ENCODE results near the gene TLE6.
"Not testable (repeated sequence)": the region's sequence is repeated elsewhere in the genome, so short reads cannot be mapped to it uniquely, and the experiment has no call there.

TLE6 gene

DNA sequence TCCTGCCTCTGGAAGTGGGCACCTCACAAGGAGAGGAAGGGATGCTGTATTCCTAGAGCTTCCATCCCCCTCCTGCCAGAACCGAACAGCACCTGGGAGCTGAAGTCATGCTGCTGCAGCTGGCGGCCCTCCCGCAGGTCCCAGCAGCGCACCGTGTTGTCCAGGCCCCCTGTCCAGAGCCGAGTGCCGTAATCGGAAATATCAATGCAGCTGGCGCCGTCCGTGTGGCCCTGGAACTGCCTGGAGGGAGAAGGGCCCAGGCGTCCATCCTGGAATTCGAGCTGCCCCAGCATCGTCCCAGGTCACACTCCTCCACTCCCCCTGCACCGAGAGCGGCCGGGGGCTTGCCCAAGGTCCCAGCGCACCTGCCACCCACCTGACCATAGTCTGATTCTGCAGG lies 28.0 kb downstream of the TLE6 start:
- DNase-seq: no peak

DNA sequence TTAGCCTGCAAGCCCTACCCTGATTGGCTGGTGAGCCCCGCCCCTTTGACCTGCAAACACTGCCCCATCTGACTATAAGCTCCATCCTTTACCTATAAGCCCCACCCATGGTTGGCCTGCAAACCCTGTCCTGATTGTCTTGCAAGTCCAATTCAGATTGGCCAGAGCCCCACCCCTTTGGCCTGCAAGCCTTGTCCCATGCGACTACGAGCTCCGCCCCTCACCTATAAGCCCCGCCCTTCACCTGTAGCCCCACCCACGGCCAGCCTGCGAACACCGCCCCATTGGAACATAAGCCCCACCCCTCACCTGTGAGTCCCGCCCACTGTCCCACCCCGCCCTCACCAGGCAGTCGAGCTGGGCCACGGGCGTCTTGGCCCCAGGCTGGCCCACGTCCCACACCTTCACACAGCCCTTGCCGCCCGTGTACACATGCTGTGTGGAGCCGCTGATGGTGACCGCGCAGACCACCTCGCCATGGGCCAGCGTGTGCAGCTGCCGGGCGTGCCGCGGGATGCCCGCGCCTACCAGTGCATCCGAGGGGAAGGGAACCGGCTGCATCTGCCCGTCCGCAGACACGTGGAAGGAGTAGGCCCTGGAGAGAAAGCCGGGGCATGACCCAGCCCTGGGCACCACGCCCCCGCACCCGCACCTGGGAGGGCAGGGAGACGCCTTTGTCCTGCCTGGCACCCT lies 28.9 kb downstream of the TLE6 start:
- no peak for DNase-seq

DNA sequence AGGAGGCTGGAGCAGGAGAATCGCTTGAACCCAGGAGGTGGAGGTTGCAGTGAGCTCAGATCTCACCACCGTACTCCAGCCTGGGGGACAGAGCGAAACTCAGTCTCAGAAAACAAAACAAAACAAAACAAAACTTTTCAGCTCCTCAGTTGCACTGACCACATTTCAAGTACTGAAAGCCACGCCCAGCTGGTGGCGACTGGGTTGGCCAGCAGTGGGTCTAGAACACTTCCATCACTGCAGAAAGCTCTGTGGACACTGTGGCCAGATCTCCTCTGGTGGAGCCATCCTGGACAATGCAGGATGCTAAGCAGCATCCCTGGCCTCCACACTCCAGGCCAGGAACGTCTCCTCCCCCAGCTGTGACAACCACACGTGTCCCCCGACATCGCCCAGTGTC lies 30.6 kb downstream of the TLE6 start:
- no peak for DNase-seq

DNA sequence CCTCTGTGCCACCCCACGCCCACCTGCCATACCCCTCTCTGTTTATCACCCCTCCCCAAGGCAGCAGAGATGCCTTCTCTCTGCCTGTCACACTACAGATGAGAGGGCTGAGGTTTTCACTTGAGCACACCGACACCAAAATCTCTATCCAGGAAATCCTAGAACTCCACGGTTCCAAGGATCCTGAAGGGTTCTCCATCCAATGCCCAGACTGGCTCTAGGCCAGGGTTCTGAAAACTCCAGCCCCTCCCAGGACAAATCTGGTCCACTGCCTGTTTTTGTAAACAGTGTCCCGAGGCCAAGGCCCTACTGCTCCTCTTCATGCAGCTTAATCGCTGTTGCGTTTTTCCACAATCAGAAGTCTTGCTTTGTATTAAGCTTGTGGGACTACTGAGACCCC lies 31.6 kb downstream of the TLE6 start:
- no peak for DNase-seq

DNA sequence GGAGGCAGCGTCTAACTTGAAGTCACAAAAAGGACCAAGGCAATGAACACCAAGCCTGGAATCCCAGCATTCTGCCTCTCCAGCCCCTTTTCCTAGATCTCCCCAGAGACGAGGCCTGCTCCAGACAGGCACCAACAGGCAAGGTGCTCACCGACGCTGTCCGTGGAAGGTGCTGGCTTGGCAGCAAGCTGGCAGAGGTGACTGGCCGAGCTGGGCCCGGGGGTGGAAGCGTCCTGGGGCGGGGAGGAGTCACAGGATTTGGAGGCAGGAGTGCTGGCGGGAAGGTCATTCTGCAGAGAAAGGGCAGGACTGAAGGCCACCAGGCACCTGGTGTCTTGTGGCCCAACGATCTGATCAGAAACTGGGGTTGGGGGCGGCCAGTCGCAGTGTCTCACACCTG lies 33.5 kb downstream of the TLE6 start:
- no peak for DNase-seq

DNA sequence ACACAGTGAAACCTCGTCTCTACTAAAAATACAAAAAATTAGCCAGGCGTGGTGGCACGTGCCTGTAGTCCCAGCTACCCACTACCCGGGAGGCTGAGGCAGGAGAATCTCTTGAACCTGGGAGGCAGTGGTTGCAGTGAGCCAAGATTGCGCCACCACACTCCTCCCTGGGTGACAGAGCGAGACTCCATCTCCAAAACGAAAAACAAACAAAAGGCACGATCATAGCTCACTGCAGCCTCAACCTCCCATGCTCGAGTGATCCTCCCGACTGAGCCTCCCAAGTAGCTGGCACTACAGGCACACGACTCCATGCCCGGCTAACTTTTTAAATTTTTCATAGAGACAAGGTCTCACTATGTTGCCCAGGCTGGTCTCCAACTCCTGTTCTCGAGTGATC lies 34.7 kb downstream of the TLE6 start:
- not testable (repeated sequence) for DNase-seq

DNA sequence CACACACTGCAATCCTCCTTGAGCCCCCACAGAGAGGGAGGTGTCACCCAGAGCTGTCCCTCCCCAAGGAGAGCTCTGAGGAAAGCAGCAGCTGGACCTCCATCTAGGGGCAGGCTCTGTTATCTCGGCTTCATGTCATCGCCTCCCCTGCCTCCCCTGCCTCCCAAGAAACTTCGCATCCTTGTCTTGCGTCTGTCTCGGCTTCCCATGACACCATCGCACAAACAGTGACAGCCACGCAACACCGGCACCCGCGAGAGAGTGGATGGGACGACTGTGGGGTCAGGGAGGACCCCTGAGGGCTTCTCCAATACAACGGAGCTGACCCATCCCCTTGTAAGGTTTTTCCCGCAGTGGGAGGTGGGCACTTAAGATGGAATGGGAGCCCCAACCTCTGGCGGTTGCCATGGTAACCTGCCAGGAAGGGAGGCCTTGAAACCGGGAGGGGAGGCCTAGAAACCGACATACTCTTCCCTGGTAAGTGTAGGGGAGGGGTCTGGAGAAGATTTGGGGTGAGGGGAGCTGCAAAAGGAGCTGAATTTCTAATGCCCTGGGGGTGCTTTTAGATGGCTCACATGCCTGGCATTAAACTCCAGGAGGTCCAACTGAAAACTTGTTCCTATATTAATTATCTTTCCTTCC lies 35.4 kb downstream of the TLE6 start:
- no peak for DNase-seq

DNA sequence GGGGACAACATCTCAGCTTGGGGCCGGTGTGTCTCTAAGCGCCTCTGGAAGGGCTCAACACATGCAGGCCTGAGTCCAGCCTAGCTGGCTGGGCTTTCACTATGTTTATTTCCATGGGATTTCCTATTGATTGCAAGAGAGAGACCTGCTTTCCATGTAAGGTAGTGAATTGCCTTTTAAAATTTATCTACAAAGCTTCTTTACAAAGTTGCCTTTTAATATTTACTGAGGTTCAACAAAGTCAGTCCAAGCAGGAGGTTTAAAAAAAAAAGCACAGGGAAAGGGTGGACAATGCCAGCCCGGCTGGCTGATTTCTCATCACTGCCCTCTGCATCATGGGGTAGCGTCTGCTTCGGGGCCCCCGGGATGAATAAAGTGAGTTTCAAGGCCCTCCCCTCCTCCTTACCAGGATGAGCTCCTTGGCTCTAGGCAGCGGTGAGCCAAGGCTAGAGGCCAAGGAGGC lies 35.9 kb downstream of the TLE6 start:
- no peak for DNase-seq

DNA sequence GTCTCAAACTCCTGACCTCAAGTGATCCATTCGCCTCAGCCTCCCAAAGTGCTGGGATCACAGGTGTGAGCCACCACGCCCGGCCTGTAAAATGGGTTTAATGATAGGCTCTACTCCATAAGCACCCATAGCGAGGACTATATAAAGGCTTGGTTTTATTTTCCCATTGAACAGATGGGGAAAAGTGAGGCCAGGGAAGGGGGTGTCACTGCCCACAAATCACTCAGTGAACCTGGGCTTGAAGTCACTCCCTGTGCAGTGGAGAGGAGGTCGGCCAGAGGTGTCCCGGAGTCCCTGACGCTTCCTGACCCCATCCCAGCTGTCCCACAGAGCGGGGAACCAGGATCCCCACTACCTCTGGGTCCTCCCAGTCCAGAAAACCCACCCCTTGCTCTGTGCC lies 36.8 kb downstream of the TLE6 start:
- no peak for DNase-seq

DNA sequence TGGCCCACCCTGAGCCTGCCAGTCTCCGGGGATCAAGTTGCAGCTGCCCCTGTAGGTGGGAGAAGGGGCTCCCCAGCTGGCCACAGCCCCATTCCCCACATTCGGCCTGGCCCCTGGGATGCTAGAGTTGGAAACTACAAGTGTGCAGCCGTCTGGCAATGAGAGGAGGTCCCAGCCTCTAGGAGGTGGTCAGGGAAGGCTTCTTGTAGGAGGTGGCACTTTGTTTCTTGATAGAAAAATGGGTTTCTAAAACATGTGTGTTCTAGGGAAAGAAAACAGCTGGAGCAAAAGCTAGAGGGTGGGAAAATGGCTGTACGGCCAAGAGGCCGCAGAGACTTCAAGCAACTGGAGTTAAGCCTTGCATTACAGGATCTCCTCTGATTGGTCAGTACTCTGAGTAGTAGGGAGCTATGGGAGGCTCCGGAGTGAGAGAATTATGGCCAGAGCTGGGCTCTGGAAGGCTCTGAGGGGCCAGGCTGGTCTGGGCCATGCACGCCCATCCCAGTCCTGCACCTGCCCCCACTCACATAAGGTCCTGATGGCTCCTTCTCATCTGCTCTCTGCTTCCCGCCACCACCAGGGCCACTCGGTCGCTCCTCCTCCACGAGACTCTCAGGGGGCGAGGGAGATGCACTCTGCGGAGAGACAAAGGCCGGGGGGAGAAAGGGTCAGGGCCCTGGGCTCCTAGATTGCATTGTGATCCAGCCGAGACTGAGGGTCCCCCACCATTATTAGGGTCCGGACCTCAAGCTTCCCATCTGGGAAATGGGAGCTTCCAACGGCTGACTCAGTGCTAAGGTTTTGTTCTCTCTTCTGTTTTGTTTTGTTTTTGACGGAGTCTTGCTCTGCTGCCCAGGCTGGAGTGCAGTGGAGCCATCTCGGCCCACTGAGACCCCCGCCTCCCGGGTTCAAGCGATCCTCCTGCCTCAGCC lies 38.0 kb downstream of the TLE6 start:
- no peak for DNase-seq

DNA sequence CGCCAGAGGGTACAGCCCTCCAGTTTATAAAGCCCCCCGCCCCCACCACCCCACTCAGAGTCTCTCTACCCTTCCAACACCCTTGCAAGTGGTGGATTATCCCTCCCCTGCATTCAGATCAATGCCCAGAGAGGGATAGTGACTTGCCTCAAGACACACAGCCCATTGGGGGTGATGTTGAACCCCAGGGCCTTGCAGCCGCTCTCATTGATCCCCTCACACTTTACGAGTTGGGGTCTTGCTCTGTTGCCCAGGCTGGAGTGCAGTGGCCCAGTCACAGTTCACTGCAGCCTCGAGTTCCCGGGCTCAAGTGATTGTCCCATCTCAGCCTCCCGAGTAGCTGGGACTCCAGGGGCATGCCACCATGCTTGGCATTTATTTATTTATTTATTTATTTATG lies 40.6 kb downstream of the TLE6 start:
- DNase-seq: no peak

DNA sequence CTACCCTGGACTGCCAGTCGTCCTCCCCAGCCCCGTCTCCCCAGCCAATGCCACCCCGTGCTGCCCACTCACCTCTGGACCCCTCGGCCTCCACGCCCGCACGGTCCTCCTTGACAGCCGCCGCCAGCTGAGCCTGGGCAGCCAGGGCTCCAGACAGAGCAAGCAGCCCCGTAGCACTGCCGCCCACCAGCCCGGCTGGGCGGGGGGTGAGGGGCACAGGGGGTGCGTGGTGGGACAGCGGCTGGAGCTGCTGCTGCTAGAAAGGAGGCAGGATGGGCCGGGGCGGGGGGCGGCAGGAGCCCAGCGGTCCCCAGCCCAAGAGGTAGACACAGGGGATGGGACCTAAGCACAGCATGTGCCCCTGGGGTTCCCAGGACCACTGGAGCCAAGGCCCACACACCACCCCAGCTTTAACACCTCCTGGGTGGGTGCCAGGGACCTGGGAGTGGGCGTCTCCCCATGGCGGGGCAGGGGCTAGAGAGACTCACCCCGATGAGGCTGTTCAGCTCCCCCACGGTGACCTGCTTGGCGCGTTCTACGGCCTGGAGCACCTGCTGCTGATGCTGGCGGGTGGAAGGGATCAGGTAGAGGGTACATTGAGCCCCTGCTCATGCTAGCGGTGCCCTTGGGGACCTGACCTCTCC lies 42.0 kb downstream of the TLE6 start:
- no peak for DNase-seq

DNA sequence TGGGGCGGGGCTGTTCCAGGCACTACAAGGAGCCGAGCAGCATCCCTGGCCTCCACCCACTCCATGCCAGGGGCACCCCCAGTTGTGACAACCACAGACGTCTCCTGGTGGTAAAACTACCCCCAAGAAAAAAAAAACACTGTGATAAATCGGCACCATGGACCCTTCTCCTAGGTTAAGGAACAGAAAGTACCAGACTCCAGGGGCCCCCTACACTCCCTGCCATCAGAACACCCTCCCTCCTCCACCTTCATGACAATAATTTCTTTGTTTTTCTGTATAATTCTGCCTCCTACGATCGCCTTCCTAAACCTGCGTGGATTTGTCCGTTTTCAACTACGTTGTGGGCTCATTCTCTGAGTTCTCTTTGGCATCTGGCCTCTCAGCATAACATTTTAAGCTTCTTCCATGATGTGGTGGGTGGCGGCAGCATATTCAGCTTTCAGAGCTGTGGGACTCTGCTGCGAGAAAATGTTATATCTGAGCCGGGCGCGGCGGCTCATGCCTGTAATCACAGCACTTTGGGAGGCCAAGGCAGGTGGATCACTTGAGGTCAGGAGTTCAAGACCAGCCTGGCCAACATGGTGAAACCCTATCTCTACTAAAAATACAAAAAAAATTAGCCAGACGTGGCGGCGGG lies 43.1 kb downstream of the TLE6 start:
- no peak for DNase-seq

DNA sequence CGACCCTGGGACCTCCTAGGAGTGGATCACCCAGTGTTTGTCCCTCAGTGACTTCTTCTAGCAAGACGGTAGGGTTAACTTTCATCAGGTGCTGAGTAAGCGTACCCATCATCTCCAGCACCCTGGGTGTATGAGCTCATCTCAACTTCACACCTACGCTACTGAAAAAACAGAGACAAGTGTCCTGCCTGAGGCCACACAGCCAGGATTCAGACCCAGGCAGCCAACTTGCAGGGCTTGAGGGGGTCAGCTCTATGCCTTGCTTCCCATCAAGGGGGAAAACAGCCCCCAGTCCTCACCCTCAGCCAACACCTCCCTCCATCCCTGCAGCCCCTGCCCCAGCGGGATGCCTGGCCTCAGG lies 47.1 kb downstream of the TLE6 start:
- no peak for DNase-seq

DNA sequence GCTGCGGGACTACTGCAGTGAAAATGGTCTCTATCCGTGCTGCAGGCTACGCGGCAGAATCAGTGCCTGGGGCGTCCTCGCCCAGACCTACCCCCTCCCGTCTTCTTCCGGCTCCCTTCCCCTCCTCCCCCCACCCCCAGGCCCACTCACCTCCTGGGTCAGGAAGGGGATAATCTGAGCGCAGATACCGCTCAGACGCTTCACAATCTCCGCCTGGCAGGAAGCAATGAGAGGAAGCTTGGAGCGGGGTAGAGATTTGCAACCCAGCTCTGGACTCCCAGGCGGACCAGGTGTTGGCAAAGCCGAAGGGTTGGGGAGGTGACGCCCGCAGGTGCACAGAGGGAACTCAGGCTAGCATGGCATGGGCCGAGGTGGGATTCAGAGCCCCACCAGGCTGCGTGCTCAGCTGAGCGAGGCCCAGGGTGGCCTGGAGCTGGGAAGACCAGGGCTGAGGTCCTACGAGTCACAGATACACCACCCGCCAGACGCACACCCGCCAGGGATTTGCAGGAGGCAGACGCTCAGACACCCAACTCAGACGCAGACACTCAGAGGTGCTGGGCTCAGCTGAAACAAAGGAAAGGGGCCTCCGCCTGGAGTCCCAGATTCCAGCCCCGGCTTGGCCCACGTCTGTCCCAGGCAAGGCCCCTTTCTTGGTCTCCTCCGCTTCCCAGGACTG lies 47.6 kb downstream of the TLE6 start:
- DNase-seq: no peak

DNA sequence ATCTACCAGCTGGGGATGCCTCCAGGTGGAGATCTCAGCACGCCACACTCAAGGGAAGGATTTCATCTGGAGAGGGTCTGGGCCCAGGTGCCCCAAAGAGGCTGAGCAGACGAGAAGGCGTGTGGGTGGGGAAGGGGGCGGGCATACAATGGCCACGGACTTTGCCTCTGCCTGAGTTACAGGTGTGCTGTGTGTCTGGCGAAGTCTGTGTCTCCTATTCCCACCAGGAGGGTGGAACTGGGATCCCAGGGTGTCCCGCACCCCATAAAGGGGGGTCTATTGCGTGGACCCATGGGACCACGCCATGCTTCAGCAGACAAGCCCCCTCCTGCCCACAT lies 48.2 kb downstream of the TLE6 start:
- DNase-seq: no peak

DNA sequence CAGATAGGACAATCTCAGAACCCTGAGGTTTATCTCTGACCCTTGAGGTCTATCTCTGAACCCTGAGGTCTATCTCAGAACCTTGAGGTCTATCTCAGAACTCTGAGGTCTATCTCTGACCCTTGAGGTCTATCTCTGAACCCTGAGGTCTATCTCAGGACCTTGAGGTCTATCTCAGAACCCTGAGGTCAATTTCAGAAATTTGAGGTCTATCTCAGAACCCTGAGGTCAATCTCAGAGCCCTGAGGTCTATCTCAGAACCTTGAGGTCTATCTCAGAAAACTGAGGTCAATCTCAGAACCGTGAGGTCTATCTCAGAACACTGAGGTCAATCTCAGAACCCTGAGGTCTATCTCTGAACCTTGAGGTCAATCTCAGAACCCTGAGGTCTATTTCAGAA lies 49.4 kb downstream of the TLE6 start:
- DNase-seq: no peak

DNA sequence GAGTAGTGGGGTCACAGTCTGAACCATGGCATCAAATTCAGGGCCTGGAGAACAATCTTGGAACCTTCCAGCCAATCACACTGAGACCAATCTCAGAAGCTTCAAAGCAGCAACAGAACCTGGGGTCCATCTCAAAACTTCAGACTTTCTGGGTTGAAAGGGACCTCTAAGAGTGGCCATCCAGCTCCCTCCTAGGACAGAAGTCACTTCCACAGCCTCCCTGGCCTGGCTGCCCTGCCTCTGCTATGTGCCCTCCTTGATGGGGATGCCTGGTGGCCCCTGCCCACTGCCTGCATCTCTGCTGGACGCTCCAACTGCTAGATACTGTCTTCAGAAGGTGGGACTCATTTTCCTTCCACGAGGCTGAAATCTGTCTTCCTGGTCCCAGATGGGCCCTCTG lies 49.9 kb downstream of the TLE6 start:
- no peak for DNase-seq

DNA sequence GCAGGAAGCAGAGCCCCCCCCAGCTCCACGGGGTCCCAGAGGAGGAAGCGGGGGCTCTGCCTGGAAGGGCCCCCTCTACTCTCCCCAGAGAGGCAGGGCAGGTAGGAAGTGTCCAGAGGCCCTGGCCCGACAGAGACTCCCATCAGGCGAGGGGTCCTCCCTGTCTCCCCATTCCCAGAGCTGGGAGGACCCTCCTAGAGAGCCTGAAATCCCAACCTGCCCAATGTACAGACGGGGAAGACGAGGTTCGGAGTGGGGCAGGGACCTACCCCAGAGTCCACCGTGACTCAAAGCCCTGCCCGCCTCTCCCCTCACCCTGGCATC lies 50.6 kb downstream of the TLE6 start:
- DNase-seq: no peak

DNA sequence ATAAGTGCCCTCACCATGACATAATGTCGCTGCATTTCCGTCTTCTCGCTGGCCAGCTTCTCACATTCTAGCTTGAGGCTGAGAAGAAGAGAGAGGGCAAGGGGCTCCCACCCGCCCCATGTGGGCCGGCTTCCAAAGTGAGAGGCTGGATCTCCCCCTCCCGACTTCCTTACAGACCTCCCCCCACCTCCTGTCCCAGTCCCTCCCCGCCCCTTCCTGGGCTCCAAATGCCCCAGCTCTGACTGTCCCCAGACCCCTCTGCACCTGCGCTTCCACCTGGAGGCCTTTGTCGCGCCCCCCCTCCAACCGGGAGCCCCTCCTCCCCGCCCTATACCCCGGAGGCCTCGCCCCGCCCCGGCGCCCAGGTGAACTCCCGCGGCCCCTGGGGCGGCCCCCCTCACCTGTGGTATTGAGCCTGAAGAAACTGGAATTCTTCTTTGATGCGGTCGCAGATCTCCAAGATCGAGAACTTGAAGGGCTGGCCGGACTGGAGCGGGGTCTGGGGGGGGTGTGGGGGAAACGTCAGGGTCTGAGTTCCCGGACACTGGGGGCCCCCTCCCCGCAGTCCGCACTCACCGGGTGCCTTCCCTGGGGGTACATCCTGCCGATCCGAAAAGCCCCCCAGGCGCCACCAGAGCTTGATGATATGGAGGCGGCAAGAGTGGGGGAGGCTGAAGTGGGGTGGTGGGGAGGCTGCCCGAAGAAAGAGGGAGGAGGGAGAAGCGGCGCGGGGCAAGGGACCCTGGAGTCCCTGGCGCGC lies 51.1 kb downstream of the TLE6 start:
- no peak for DNase-seq

DNA sequence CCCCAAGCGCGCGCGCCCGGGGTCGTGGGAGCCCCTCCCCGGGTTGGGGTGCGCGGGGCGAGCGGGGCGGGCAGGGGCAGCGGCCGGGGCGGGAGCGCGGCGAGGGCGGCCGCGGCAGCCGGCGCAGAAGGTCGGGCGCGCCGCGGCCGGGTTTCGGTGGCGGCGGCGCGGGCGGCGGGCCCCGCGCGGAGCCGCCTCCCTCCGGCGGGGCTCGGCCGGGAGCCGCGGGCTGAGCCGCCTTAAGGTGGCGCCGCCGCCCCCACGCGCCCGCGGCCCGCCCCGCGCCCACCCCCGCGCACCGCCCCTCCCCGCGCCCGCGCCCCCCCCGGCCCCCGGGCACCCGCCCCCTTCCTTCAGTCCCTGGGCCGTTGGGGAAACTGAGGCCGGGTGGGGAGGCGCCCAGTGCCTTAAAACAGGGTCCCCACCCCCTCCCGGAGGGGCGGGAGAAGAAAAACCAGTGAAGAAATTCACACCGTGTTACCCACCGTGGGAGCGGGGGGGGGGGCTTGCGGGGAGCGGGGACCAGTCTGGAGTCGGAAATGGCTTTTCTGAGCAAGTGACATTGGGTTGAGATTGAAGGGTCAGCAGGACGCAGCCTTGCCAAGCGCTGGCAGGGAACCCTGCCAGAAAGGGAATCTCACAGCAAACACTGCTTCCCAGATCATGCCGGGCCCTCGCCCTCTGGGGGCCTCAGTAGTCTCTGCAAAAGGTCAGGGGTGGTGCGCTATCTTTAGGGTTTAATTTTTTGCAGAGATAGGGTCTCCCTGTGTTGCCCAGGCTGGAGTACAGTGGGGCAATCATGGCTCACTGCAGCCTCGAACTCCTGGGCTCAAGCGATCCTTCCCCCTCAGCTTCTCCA lies 51.9 kb downstream of the TLE6 start, which contains the start of gene TLE2:
Gene TLE2 (minus strand): TSS at position 216 of the 859 bp plus-strand sequence. CDS start 376 bp downstream, outside the sequence.
- DNase-seq: no peak

All from suppressor macrophage treated with lipopolysaccharide for 4 hours (primary cell).